ENCODE data around the gene NOP53. TPM values are rescaled to one million over a fixed set of nuclear protein-coding genes. Genes with fewer than 3 reads are reported as not detected.
A peak's percentile ranks its signal among the peaks of the same experiment; 100 is the strongest.

Gene NOP53
- total and polyA plus RNA-seq, 2 of the 8 experiments (the other 6 are each of a cell fraction or from before 2014, with no cell fraction given), result 107 to 245 TPM

DNA sequence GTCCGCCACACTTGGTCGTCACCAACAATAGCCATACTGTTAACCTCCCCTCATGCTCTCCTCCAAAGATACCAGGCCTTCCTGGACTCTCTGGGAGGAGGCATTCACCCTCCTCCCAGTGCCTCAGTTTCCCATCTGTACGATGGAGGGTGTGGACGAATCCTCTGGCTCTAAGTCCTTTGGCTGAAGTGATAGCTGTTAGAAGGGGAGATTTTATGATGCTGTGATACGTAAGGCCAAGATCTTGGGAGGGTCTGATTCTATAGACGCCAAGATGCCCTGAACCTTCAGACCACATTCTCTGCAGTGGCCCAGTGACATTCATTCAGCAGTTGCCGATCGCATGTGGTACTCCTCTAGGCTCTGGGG lies 14.8 kb upstream of the NOP53 start:
- 0 out of 2 replicates have a peak overlapping the region, but pooled peaks have one; percentile 13 for H2BK15ac ChIP-seq (ENCODE audit: low read length)
- H3K79me1 ChIP-seq (ENCODE audit: low read depth, low read length), result no peaks in the 10 kb centered on the region; the same call in 1 of the 2 replicates
- ChIA-PET POLR2A (ENCODE audit: partially characterized antibody) (interaction anchor here (1.0 to 2.1 kb wide), 6 partner anchors 11 to 215 kb away, joined by 3 to 5 read pairs (median 4); partner anchors contain the start of gene EHD2), CTCF (ENCODE audit: partially characterized antibody) (interaction anchor here (15.9 kb wide), 1 partner anchor 15 kb away, joined by 143 read pairs; the partner anchor contains the start of gene EHD2)
- no peaks in the 10 kb centered on the region for H3K27me3 ChIP-seq (replicated peaks in 1 of 4; ENCODE audit: control insufficient read depth in 3 of 4, extremely low read depth in 1 of 4, insufficient read depth in 3 of 4, low read length in 3 of 4)
- H3K4me3 ChIP-seq (ENCODE audit: extremely low read depth in 1 of 4, insufficient read depth in 2 of 4, low read depth in 3 of 4, low read length in 4 of 4), result peak overlapping the region in 2 of 4 experiments; percentile 73; a peak in 3 of 8 replicates
- H3K4ac ChIP-seq (replicated peaks; ENCODE audit: insufficient read length, low read depth, low read length), result no peak overlapping the region
- no peak for FAIRE-seq
- H2BK12ac ChIP-seq (ENCODE audit: low read depth, low read length), result no peak overlapping the region
- DNase-seq (ENCODE audit: low read depth in 1 of 2, low spot score in 2 of 2), result no peak
- no peaks in the 10 kb centered on the region for H3K9me3 ChIP-seq (ENCODE audit: insufficient read depth in 2 of 2, low read depth in 1 of 2, low read length in 1 of 2)
- H3K4me2 ChIP-seq (ENCODE audit: insufficient read depth in 1 of 2, low read depth in 2 of 2, low read length in 2 of 2), result peak overlapping the region in 1 of 2 experiments; percentile 74; a peak in 1 of 4 replicates
- no peak overlapping the region for H3K9ac ChIP-seq (replicated peaks in 1 of 4; ENCODE audit: extremely low read depth in 1 of 4, low read depth in 3 of 4, low read length in 3 of 4)
- no peak overlapping the region for H4K5ac ChIP-seq (ENCODE audit: insufficient read length, low read depth, low read length)
- H4K20me1 ChIP-seq (replicated peaks in 1 of 2; ENCODE audit: control insufficient read depth in 1 of 2, insufficient read depth in 2 of 2, low read length in 2 of 2), result no peaks in the 10 kb centered on the region
- H2AFZ ChIP-seq (ENCODE audit: low read length), result no peak overlapping the region
- no peak overlapping the region for H2BK120ac ChIP-seq (replicated peaks; ENCODE audit: low read depth, low read length)
- H3K79me2 ChIP-seq (ENCODE audit: control insufficient read depth in 1 of 2, insufficient read depth in 2 of 2, low read length in 2 of 2), result no peaks in the 10 kb centered on the region
- H3K4me1 ChIP-seq (replicated peaks in 1 of 4; ENCODE audit: control insufficient read depth in 3 of 4, insufficient read depth in 4 of 4, low read length in 3 of 4), result peaks cover 0 to 9% (median 5%) of the 10 kb centered on the region in 4 experiments; a peak in 2 of 7 replicates
- WGBS, 2 experiments (ENCODE audit: extremely low coverage in 1 of 2, insufficient coverage in 1 of 2, insufficient read length in 1 of 2, insufficient replicate concordance in 2 of 2, low coverage in 1 of 2, low lambda C conversion rate in 2 of 2, missing lambda C conversion rate in 1 of 2), result 89% methylated on average over 8 of the region's 8 CpGs; no CpG with 5 or more reads in 1 of the 2 experiments
- H4K8ac ChIP-seq (ENCODE audit: extremely low read depth, insufficient read depth, low read length), result peak overlapping the region; percentile 66; the same call in 1 of the 2 replicates
- H2AK5ac ChIP-seq (ENCODE audit: low read depth, low read length), result no peak overlapping the region
- no peak overlapping the region for H3K14ac ChIP-seq (ENCODE audit: insufficient read length)
- peaks cover 5% of the 10 kb centered on the region; the same call in 1 of the 2 replicates for H3K23me2 ChIP-seq (ENCODE audit: low read depth, low read length)
- H4K91ac ChIP-seq (replicated peaks; ENCODE audit: insufficient read length, low read length), result peak overlapping the region; percentile 70
- H3K56ac ChIP-seq (replicated peaks; ENCODE audit: insufficient read length, low read depth, low read length), result no peak overlapping the region
- H3K18ac ChIP-seq (ENCODE audit: extremely low read depth, low read length), result no peak overlapping the region
- H3K36me3 ChIP-seq (ENCODE audit: control insufficient read depth in 2 of 4, insufficient read depth in 4 of 4, low read length in 3 of 4), result no peaks in the 10 kb centered on the region
- H3K27ac ChIP-seq (ENCODE audit: low read depth, low read length), result no peak overlapping the region; the same call in 1 of the 2 replicates
- no peak for TF ChIP-seq CBX5 (IDR thresholded peaks at IDR 0.05; ENCODE audit: low read depth, low read length)
- no peak for TF ChIP-seq HDAC6 (IDR thresholded peaks at IDR 0.05; ENCODE audit: low read depth, low read length)
- TF ChIP-seq CBX8 (IDR thresholded peaks at IDR 0.05; ENCODE audit: borderline replicate concordance, low read depth, low read length), result no peak
- 0 out of 4 replicates have a peak, but pooled peaks of 1 of the 2 experiments have one; percentile 7 for TF ChIP-seq HDAC2 (IDR thresholded peaks at IDR 0.05; ENCODE audit: borderline replicate concordance in 1 of 2, low read depth in 2 of 2, low read length in 2 of 2)
- no peak for TF ChIP-seq POU5F1 (IDR thresholded peaks at IDR 0.05; ENCODE audit: low read depth, low read length)
- H2BK5ac ChIP-seq (ENCODE audit: low read depth, low read length), result peak overlapping the region; percentile 18; the same call in 1 of the 2 replicates
- H3K23ac ChIP-seq (ENCODE audit: insufficient read length), result no peak overlapping the region
- H2BK20ac ChIP-seq (ENCODE audit: low read length), result no peak overlapping the region
